IMR-90 (cell line): ENCODE results near the gene SBSN. TPM values are rescaled to one million over a fixed set of nuclear protein-coding genes. Genes with fewer than 3 reads are reported as not detected.

Experiments used
- ATAC-seq: fragments of 200-7000 bp; cut with Tn5 transposase; 2 replicates; pipeline ENCODE4 v1.9.1; 2020; ENCODE audit warnings: low read depth, mild to moderate bottlenecking, moderate library complexity
- BruUV-seq: library from RNA; stranded (reverse); fragments of 400-500 nt; replicated peaks from 2 replicates; lab custom pipeline; 2021; lab: Mats Ljungman, UMichigan
- CTCF ChIA-PET: fragments of 300-600 bp; formaldehyde crosslinking; extraction: SDS; loops from one replicate; lab custom pipeline; 2021; ENCODE audit warnings: antibody characterized with exemption; lab: Yijun Ruan, JAX
- POLR2A ChIA-PET: fragments of 300-600 bp; sonication (Branson Sonifier 250); formaldehyde crosslinking; loops from one replicate; lab custom pipeline; 2022; ENCODE audit warnings: antibody characterized with exemption; ENCODE audit not compliant: unreplicated experiment; lab: Charles Lee
- DNase-seq: peaks from one replicate; pipeline ENCODE4 v3.0.0; 2013
- H2AFZ ChIP-seq: replicated peaks from 2 replicates; pipeline ENCODE3; 2013; ENCODE audit warnings: low read length, mild to moderate bottlenecking; ENCODE audit not compliant: poor library complexity
- H2AK5ac ChIP-seq: 2 replicates; pipeline ENCODE4 v1.6.1; 2013; ENCODE audit warnings: low read depth, low read length, inconsistent platforms
- H2AK9ac ChIP-seq: replicated peaks from 2 replicates; pipeline ENCODE3; 2013; ENCODE audit warnings: mild to moderate bottlenecking, low read depth, low read length, moderate library complexity; ENCODE audit not compliant: poor library complexity
- H2BK120ac ChIP-seq: 2 replicates; pipeline ENCODE4 v1.6.1; 2013; ENCODE audit warnings: low read depth, low read length, inconsistent platforms
- H2BK15ac ChIP-seq: 3 replicates; pipeline ENCODE4 v1.6.1; 2013; ENCODE audit warnings: low read depth, low read length, inconsistent platforms
- H2BK20ac ChIP-seq: 2 replicates; pipeline ENCODE4 v1.6.1; 2013; ENCODE audit warnings: low read depth, mild to moderate bottlenecking, inconsistent platforms, low read length, moderate library complexity
- H2BK5ac ChIP-seq: 2 replicates; pipeline ENCODE4 v1.6.1; 2013; ENCODE audit warnings: mild to moderate bottlenecking, low read depth, low read length, inconsistent platforms; ENCODE audit not compliant: poor library complexity, severe bottlenecking
- H3K14ac ChIP-seq: replicated peaks from 2 replicates; pipeline ENCODE4 v1.6.1; 2013; ENCODE audit warnings: low read depth, low read length, inconsistent platforms
- H3K18ac ChIP-seq: 2 replicates; pipeline ENCODE4 v1.6.1; 2013; ENCODE audit warnings: low read depth, low read length, control low read depth
- H3K23ac ChIP-seq: 2 replicates; pipeline ENCODE4 v1.6.1; 2013; ENCODE audit warnings: low read depth, low read length, inconsistent platforms
- H3K27ac ChIP-seq: 2 replicates; pipeline ENCODE4 v1.5.1; 2013; ENCODE audit warnings: mild to moderate bottlenecking, control low read depth, low read length; ENCODE audit not compliant: insufficient read depth
- H3K27me3 ChIP-seq: 2 replicates; pipeline ENCODE4 v1.6.1; 2013; ENCODE audit warnings: low read length; ENCODE audit not compliant: control insufficient read depth, insufficient read depth
- H3K36me3 ChIP-seq: 2 replicates; pipeline ENCODE4 v1.6.1; 2013; ENCODE audit warnings: low read length, mixed read lengths; ENCODE audit not compliant: control insufficient read depth, insufficient read depth
- H3K4ac ChIP-seq: 2 replicates; pipeline ENCODE4 v1.6.1; 2013; ENCODE audit warnings: low read depth, low read length, inconsistent platforms
- H3K4me1 ChIP-seq: 2 replicates; pipeline ENCODE4 v1.6.1; 2013; ENCODE audit warnings: low read length, mixed read lengths; ENCODE audit not compliant: control insufficient read depth, insufficient read depth
- H3K4me2 ChIP-seq: 2 replicates; pipeline ENCODE4 v1.6.1; 2013; ENCODE audit warnings: low read depth, mild to moderate bottlenecking, control low read depth, low read length, moderate library complexity
- H3K4me3 ChIP-seq: 2 replicates; pipeline ENCODE4 v1.5.1; 2013; ENCODE audit warnings: low read depth, mild to moderate bottlenecking, control low read depth, low read length, moderate library complexity; ENCODE audit not compliant: insufficient read depth
- H3K56ac ChIP-seq: 2 replicates; pipeline ENCODE4 v1.6.1; 2013; ENCODE audit warnings: low read length, inconsistent platforms; ENCODE audit not compliant: insufficient read depth; ENCODE audit errors: extremely low read depth
- H3K79me1 ChIP-seq, 2 experiments: 2 replicates each; pipeline ENCODE4 v1.6.1; 2013; ENCODE audit warnings: low read length in 2 of 2, inconsistent platforms in 1 of 2, low read depth in 1 of 2
- H3K9ac ChIP-seq: 2 replicates; pipeline ENCODE4 v1.6.1; 2013; ENCODE audit warnings: low read depth, low read length, control low read depth
- H3K9me1 ChIP-seq: 2 replicates; pipeline ENCODE4 v1.6.1; 2013; ENCODE audit warnings: low read length, inconsistent platforms; ENCODE audit not compliant: insufficient read depth
- H3K9me3 ChIP-seq: 2 replicates; pipeline ENCODE4 v1.6.1; 2013; ENCODE audit warnings: low read length; ENCODE audit not compliant: control insufficient read depth, insufficient read depth
- H4K20me1 ChIP-seq: 2 replicates; pipeline ENCODE4 v1.6.1; 2013; ENCODE audit warnings: low read length, inconsistent platforms; ENCODE audit not compliant: insufficient read depth
- H4K5ac ChIP-seq: 2 replicates; pipeline ENCODE4 v1.6.1; 2013; ENCODE audit warnings: mild to moderate bottlenecking, low read depth, low read length, control low read depth
- H4K8ac ChIP-seq, 2 experiments: 2 replicates each; pipeline ENCODE4 v1.6.1; 2013; ENCODE audit warnings: low read depth in 2 of 2, low read length in 2 of 2, control low read depth in 1 of 2, inconsistent platforms in 1 of 2
- H4K91ac ChIP-seq: 2 replicates; pipeline ENCODE4 v1.6.1; 2013; ENCODE audit warnings: low read depth, low read length, inconsistent platforms; ENCODE audit not compliant: insufficient read depth
- CEBPB ChIP-seq: IDR thresholded peaks from 2 replicates; pipeline ENCODE4 v1.6.1; 2012; ENCODE audit warnings: low read depth, low read length, improper control_type of control experiment
- FOS ChIP-seq: fragments of 150-350 bp; IDR thresholded peaks from 2 replicates; pipeline ENCODE4 v1.6.1; 2016; ENCODE audit warnings: low read depth, low read length
- MAFK ChIP-seq: IDR thresholded peaks from 2 replicates; pipeline ENCODE4 v1.6.1; 2012; ENCODE audit warnings: low read depth, low read length, improper control_type of control experiment
- MAZ ChIP-seq: IDR thresholded peaks from 2 replicates; pipeline ENCODE4 v1.6.1; 2012; ENCODE audit warnings: low read depth, mild to moderate bottlenecking, low read length, improper control_type of control experiment, moderate library complexity, borderline replicate concordance
- NFE2L2 ChIP-seq: fragments of 150-350 bp; IDR thresholded peaks from 2 replicates; pipeline ENCODE4 v1.6.1; 2016; ENCODE audit warnings: low read depth, mild to moderate bottlenecking, low read length
- POLR2A ChIP-seq: IDR thresholded peaks from 2 replicates; pipeline ENCODE4 v1.6.1; 2012; ENCODE audit warnings: mild to moderate bottlenecking, low read depth, low read length
- RAD21 ChIP-seq: IDR thresholded peaks from 2 replicates; pipeline ENCODE4 v1.6.1; 2012; ENCODE audit warnings: low read length, improper control_type of control experiment
- RFX5 ChIP-seq: IDR thresholded peaks from 2 replicates; pipeline ENCODE4 v1.8.0; 2012; ENCODE audit warnings: low read depth, mild to moderate bottlenecking, low read length, moderate library complexity
- SMC3 ChIP-seq: fragments of 150-350 bp; IDR thresholded peaks from 2 replicates; pipeline ENCODE4 v1.6.1; 2016; ENCODE audit warnings: low read depth, mild to moderate bottlenecking, antibody characterized with exemption, low read length, moderate library complexity
- WGBS, 2 experiments: methylation state at CpG; one replicate each; pipeline versions ENCODE4 v1.1.5 to v1.1.7; 2013; ENCODE audit warnings: missing lambda C conversion rate in 2 of 2; ENCODE audit not compliant: insufficient read length in 1 of 2; ENCODE audit errors: extremely low coverage in 2 of 2; 5-methylcytosine and 5-hydroxymethylcytosine counted together
- dilution Hi-C: fragments of 300-500 bp; cut with HindIII; formaldehyde crosslinking; loops from one replicate; pipeline ENCODE4 v1.14.3; 2018; ENCODE audit warnings: low sequenced_read_pairs; ENCODE audit not compliant: unreplicated experiment
- in situ Hi-C: fragments of 300-500 bp; cut with MboI; formaldehyde crosslinking; loops from 3 replicates; pipeline ENCODE4 v1.14.3; 2019; ENCODE audit warnings: low sequenced_read_pairs, inconsistent platforms, mixed read lengths
- intact Hi-C: fragments of 100-400 bp; cut with micrococcal nuclease; formaldehyde crosslinking; loops from 2 replicates; pipeline ENCODE4 v1.10.0; 2022
- polyA plus RNA-seq, 3 experiments: library from polyadenylated mRNA; depleted of rRNA; stranded (reverse); fragments of >200 nt; gene quantifications; 2 replicates each; pipeline ENCODE4 v1.2.3, GENCODE V29; 2012; ENCODE audit warnings: low replicate concordance in 1 of 3
- total RNA-seq: library from RNA; depleted of rRNA; stranded (reverse); fragments of >200 nt; gene quantifications from 2 replicates; pipeline ENCODE4 v1.2.3, GENCODE V29; 2012
- TF ChIP-seq, protein P1 (sequence below): fragments of 150-350 bp; IDR thresholded peaks from 2 replicates; pipeline ENCODE4 v1.6.1; 2017; ENCODE audit warnings: mild to moderate bottlenecking, antibody characterized with exemption, low read length, low read depth
- TF ChIP-seq, protein P2 (sequence below): conservative IDR thresholded peaks from 2 replicates; pipeline ENCODE4 v1.5.1; 2012; ENCODE audit warnings: mild to moderate bottlenecking, low read depth, low read length, improper control_type of control experiment

The SBSN gene
- total and polyA plus RNA-seq, 2 of the 4 experiments (the other 2 are of a cell fraction) = 0.72 to 6.4 TPM

DNA sequence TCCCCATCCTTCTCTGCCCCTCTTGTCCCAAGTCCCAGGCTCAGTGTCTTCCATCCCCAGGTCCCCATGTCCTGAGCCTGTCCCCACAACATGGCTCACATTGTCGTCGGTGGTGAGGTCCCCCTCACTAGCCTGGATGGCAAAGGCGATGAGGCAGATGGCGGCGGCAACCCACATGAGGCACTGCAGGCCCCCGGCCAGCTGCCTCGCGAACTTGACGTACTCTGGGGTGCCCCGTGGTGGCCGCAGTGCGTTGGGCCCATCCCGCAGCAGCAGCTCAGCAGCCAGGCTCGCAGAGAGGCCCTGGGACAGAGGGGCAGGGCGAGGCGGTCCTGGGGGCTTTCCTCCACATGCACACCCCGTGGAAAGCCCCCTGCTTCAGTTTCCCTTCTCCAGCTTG, 34.2 kb upstream of the SBSN start:
- Histone ChIP-seq H4K8ac (no peak overlapping the region), H3K36me3 (no peaks in the 10 kb centered on the region), H3K23ac (no peak overlapping the region), H4K20me1 (no peaks in the 10 kb centered on the region), H3K9me3 (no peaks in the 10 kb centered on the region), H3K4ac (no peak overlapping the region), H2BK120ac (no peak overlapping the region), H3K4me3 (no peak overlapping the region), H3K79me1 (no peaks in the 10 kb centered on the region), H3K9ac (no peak overlapping the region), H2BK5ac (no peak overlapping the region), H2AK9ac (no peak overlapping the region), H2BK20ac (no peak overlapping the region), H3K56ac (no peak overlapping the region), H4K5ac (no peak overlapping the region), H3K14ac (no peak overlapping the region), H2BK15ac (no peak overlapping the region), H3K4me1 (no peaks in the 10 kb centered on the region), H3K9me1 (0 out of 2 replicates have a peak, but pooled peaks cover 3% of the 10 kb centered on the region), H4K91ac (no peak overlapping the region), H2AFZ (no peak overlapping the region), H3K27ac (no peak overlapping the region), H3K27me3 (peaks cover 37% of the 10 kb centered on the region), H3K18ac (no peak overlapping the region), H2AK5ac (no peak overlapping the region), H3K4me2 (no peak overlapping the region)
- ATAC-seq = no peak
- DNase-seq = no peak
- ChIA-PET POLR2A (no interaction called here), CTCF (no interaction called here)
- dilution Hi-C loops (no loop called here), in situ Hi-C loops (no loop called here), intact Hi-C loops (no loop called here)
- 39% methylated on average over 15 of the region's 17 CpGs; no CpG with 5 or more reads in 1 of the 2 experiments for WGBS, 2 experiments
- no TSS peak for BruUV-seq
- TF ChIP-seq MAFK (no peak), MAZ (no peak), RFX5 (no peak), NFE2L2 (no peak), POLR2A (no peak), RAD21 (no peak), CEBPB (no peak), FOS (no peak), SMC3 (no peak)
- TF ChIP-seq, protein P1, sequence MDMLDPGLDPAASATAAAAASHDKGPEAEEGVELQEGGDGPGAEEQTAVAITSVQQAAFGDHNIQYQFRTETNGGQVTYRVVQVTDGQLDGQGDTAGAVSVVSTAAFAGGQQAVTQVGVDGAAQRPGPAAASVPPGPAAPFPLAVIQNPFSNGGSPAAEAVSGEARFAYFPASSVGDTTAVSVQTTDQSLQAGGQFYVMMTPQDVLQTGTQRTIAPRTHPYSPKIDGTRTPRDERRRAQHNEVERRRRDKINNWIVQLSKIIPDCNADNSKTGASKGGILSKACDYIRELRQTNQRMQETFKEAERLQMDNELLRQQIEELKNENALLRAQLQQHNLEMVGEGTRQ = no peak
- TF ChIP-seq, protein P2, sequence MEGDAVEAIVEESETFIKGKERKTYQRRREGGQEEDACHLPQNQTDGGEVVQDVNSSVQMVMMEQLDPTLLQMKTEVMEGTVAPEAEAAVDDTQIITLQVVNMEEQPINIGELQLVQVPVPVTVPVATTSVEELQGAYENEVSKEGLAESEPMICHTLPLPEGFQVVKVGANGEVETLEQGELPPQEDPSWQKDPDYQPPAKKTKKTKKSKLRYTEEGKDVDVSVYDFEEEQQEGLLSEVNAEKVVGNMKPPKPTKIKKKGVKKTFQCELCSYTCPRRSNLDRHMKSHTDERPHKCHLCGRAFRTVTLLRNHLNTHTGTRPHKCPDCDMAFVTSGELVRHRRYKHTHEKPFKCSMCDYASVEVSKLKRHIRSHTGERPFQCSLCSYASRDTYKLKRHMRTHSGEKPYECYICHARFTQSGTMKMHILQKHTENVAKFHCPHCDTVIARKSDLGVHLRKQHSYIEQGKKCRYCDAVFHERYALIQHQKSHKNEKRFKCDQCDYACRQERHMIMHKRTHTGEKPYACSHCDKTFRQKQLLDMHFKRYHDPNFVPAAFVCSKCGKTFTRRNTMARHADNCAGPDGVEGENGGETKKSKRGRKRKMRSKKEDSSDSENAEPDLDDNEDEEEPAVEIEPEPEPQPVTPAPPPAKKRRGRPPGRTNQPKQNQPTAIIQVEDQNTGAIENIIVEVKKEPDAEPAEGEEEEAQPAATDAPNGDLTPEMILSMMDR = no peak
